Smooth muscle cell (in vitro differentiated cells): Measurements from ENCODE around the gene ASTN1. TPM values are rescaled to one million over a fixed set of nuclear protein-coding genes. Genes with fewer than 3 reads are reported as not detected.

Experiments
- DNase-seq: peaks from one replicate; lab custom pipeline; 2025; ENCODE audit not compliant: unreplicated experiment; lab: John Stamatoyannopoulos, UW
- H2AFZ ChIP-seq: fragments of 200-600 bp; sonication (generic); 2 replicates; pipeline ENCODE4 v1.6.0; 2016; ENCODE audit warnings: antibody characterized with exemption, low read depth, mild to moderate bottlenecking
- H3F3A ChIP-seq: fragments of 200-600 bp; sonication (generic); 2 replicates; pipeline ENCODE4 v1.6.0; 2017; ENCODE audit warnings: antibody characterized with exemption, low read depth
- H3K27ac ChIP-seq: fragments of 200-600 bp; sonication (generic); 2 replicates; pipeline ENCODE4 v1.5.1; 2016; ENCODE audit warnings: low read depth, mild to moderate bottlenecking
- H3K27me3 ChIP-seq: fragments of 200-600 bp; sonication (generic); 2 replicates; pipeline ENCODE4 v1.6.1; 2016; ENCODE audit warnings: low read depth, mild to moderate bottlenecking
- H3K36me3 ChIP-seq: fragments of 200-600 bp; sonication (generic); 2 replicates; pipeline ENCODE4 v1.5.1; 2016; ENCODE audit warnings: low read depth
- H3K4me1 ChIP-seq: fragments of 200-600 bp; sonication (generic); 2 replicates; pipeline ENCODE4 v1.5.1; 2016; ENCODE audit warnings: low read depth
- H3K4me2 ChIP-seq: fragments of 200-600 bp; sonication (generic); 2 replicates; pipeline ENCODE4 v1.6.0; 2016; ENCODE audit warnings: mild to moderate bottlenecking
- H3K4me3 ChIP-seq: fragments of 200-600 bp; sonication (generic); 2 replicates; pipeline ENCODE4 v1.5.1; 2016; ENCODE audit warnings: mild to moderate bottlenecking
- H3K79me2 ChIP-seq: fragments of 200-600 bp; sonication (generic); 2 replicates; pipeline ENCODE4 v1.6.0; 2016; ENCODE audit warnings: low read depth, mild to moderate bottlenecking
- H3K9ac ChIP-seq: fragments of 200-600 bp; sonication (generic); 2 replicates; pipeline ENCODE4 v1.6.0; 2016; ENCODE audit warnings: low read depth
- H3K9me3 ChIP-seq: fragments of 200-600 bp; sonication (generic); replicated peaks from 2 replicates; pipeline ENCODE4 v1.5.1; 2016; ENCODE audit warnings: low read depth
- H4K20me1 ChIP-seq: fragments of 200-600 bp; sonication (generic); 2 replicates; pipeline ENCODE4 v1.6.0; 2016; ENCODE audit warnings: low read depth
- WGBS: methylation state at CpG from one replicate; pipeline ENCODE4 v1.1.7; 2016; ENCODE audit warnings: low lambda C conversion rate; 5-methylcytosine and 5-hydroxymethylcytosine counted together
- polyA plus RNA-seq: library from polyadenylated mRNA; unstranded; fragments of >200 nt; fragmentation: Nextera tagmentation; extraction: Ambion mirVana; gene quantifications from 2 replicates; pipeline ENCODE4 v1.2.1, GENCODE V29; 2016
- total RNA-seq: library from RNA; depleted of rRNA; stranded (reverse); fragments of >200 nt; gene quantifications from 2 replicates; pipeline ENCODE4 v1.2.3, GENCODE V29; 2014
- TF ChIP-seq, protein P1 (sequence below): fragments of 200-600 bp; sonication (generic); IDR thresholded peaks from 2 replicates; pipeline ENCODE4 v1.5.1; 2017; ENCODE audit warnings: borderline replicate concordance, mild to moderate bottlenecking, antibody characterized with exemption; ENCODE audit not compliant: insufficient read depth, poor library complexity, severe bottlenecking

ASTN1 gene
- total and polyA plus RNA-seq, 2 experiments from 2014 or later: 0.04 TPM; not detected in 1

DNA sequence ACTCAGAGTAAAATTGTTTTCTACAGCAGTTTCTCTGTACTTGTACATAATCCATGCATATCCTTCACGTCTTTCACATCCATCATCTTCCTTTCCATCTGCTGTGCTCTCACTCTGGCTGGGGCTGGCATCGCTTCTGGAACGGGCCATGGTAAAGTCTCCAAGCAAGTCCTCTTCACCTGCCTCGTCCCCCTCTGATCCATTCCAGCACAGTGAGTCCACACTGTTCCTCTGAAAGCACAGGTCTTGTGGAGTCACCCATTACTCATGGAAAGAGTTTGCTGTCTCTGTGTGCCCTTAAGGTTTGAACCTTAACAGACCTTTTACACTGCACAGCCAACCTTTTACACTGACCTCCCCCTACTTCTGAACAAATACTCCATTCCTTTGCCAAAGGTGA, 313.6 kb downstream of the ASTN1 start:
- H3K4me1 ChIP-seq: no peaks in the 10 kb centered on the region
- no peaks in the 10 kb centered on the region for H4K20me1 ChIP-seq
- H3K9me3 ChIP-seq: no peaks in the 10 kb centered on the region
- no peak overlapping the region for H2AFZ ChIP-seq
- H3K27ac ChIP-seq: no peak overlapping the region
- 64% methylated on average over 4 of the region's 4 CpGs for WGBS
- no peaks in the 10 kb centered on the region for H3F3A ChIP-seq
- no peak overlapping the region for H3K4me3 ChIP-seq
- no peaks in the 10 kb centered on the region for H3K27me3 ChIP-seq
- no peak overlapping the region for H3K9ac ChIP-seq
- TF ChIP-seq, protein P1, sequence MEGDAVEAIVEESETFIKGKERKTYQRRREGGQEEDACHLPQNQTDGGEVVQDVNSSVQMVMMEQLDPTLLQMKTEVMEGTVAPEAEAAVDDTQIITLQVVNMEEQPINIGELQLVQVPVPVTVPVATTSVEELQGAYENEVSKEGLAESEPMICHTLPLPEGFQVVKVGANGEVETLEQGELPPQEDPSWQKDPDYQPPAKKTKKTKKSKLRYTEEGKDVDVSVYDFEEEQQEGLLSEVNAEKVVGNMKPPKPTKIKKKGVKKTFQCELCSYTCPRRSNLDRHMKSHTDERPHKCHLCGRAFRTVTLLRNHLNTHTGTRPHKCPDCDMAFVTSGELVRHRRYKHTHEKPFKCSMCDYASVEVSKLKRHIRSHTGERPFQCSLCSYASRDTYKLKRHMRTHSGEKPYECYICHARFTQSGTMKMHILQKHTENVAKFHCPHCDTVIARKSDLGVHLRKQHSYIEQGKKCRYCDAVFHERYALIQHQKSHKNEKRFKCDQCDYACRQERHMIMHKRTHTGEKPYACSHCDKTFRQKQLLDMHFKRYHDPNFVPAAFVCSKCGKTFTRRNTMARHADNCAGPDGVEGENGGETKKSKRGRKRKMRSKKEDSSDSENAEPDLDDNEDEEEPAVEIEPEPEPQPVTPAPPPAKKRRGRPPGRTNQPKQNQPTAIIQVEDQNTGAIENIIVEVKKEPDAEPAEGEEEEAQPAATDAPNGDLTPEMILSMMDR: no peak
- H3K4me2 ChIP-seq: no peak overlapping the region
- no peak for DNase-seq
- H3K79me2 ChIP-seq: no peaks in the 10 kb centered on the region
- H3K36me3 ChIP-seq: no peaks in the 10 kb centered on the region

DNA sequence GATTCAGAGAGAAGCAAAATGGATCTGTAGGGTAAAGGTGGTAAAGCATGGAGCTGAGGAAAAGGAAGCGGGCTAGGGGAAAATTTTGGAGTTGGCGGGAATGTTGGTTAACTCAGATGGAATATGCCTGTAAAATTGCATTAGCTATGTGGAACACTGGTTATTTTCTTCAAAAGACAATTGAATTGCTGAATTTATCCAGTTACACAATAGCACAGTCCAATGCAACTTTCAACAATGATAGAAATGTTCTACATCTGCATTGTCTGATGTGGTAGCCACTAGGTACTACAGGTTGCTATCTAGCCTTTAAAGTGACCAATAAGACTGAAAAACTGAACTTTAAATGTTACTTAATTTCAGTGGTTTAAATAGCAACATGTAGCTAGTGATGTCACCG, 315.2 kb downstream of the ASTN1 start:
- H2AFZ ChIP-seq: no peak overlapping the region
- H3K9me3 ChIP-seq: no peaks in the 10 kb centered on the region
- no peak overlapping the region for H3K4me2 ChIP-seq
- DNase-seq: no peak
- H3K27me3 ChIP-seq: peaks cover 6% of the 10 kb centered on the region
- no peaks in the 10 kb centered on the region for H3K36me3 ChIP-seq
- no peak overlapping the region for H3K27ac ChIP-seq
- no peaks in the 10 kb centered on the region for H4K20me1 ChIP-seq
- H3K9ac ChIP-seq: no peak overlapping the region
- H3F3A ChIP-seq: no peaks in the 10 kb centered on the region
- 73% methylated on average over 3 of the region's 3 CpGs for WGBS
- H3K4me3 ChIP-seq: no peak overlapping the region
- TF ChIP-seq, protein P1: no peak
- H3K4me1 ChIP-seq: no peaks in the 10 kb centered on the region
- no peaks in the 10 kb centered on the region for H3K79me2 ChIP-seq

DNA sequence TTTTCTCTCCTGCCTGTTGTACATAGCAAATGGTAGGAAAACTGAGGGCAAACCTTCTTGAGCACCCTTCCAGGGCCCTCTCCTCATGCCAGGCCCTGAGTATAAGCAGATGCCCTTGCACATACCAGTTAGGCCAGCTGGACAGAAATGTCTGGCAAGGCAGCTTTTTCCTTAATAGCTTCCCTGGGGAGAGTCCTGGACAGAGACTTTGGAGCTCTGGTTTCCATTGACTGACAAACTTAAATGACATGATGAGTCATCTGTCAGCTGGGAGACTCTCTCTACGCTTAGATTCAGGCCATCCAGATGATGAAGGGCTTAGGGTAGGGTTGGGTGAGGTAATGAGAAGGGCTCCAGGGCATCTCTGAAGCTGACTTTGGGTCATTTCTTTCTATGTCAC, 317.5 kb downstream of the ASTN1 start:
- Histone ChIP-seq H3K36me3 (no peaks in the 10 kb centered on the region), H3K9ac (no peak overlapping the region), H3K27me3 (peaks cover 6% of the 10 kb centered on the region), H3K4me3 (no peak overlapping the region), H3K9me3 (no peaks in the 10 kb centered on the region), H3F3A (no peaks in the 10 kb centered on the region), H3K79me2 (no peaks in the 10 kb centered on the region), H3K4me2 (no peak overlapping the region), H3K27ac (peak overlapping the region; percentile 39), H3K4me1 (no peaks in the 10 kb centered on the region), H4K20me1 (no peaks in the 10 kb centered on the region), H2AFZ (no peak overlapping the region)
- WGBS: 0% methylated on average over 1 of the region's 1 CpG
- TF ChIP-seq, protein P1: no peak
- no peak for DNase-seq
